ENCODE results near the gene NTM.

NTM gene

GRCh38 chr11:131481303-131481702, 110.9 kb downstream of the NTM start:
- TF ChIP-seq CTCF (IDR thresholded peaks at IDR 0.05; ENCODE audit: insufficient read depth, low read length) (no peak), REST (IDR thresholded peaks at IDR 0.05; ENCODE audit: insufficient replicate concordance, low read depth) (no peak), POLR2AphosphoS5 (IDR thresholded peaks at IDR 0.05; ENCODE audit: low read depth) (no peak), GABPA (IDR thresholded peaks at IDR 0.05; ENCODE audit: low read depth) (no peak), SPI1 (IDR thresholded peaks at IDR 0.05; ENCODE audit: borderline replicate concordance, low read depth) (no peak)
- Histone ChIP-seq H3K4me3 (replicated peaks; ENCODE audit: insufficient read depth, low read length) (no peak overlapping the region), H3K27me3 (ENCODE audit: insufficient read depth, poor library complexity, severe bottlenecking) (no peaks in the 10 kb centered on the region), H3K27ac (replicated peaks) (no peak overlapping the region)
- DNase-seq (ENCODE audit: low read depth in 1 of 2, low spot score in 1 of 2) = no peak

GRCh38 chr11:131481971-131482370, 111.6 kb downstream of the NTM start:
- Histone ChIP-seq H3K4me3 (replicated peaks; ENCODE audit: insufficient read depth, low read length) (no peak overlapping the region), H3K27me3 (ENCODE audit: insufficient read depth, poor library complexity, severe bottlenecking) (no peaks in the 10 kb centered on the region), H3K27ac (replicated peaks) (no peak overlapping the region)
- DNase-seq (ENCODE audit: low read depth in 1 of 2, low spot score in 1 of 2) = no peak
- TF ChIP-seq CTCF (IDR thresholded peaks at IDR 0.05; ENCODE audit: insufficient read depth, low read length) (no peak), REST (IDR thresholded peaks at IDR 0.05; ENCODE audit: insufficient replicate concordance, low read depth) (no peak), POLR2AphosphoS5 (IDR thresholded peaks at IDR 0.05; ENCODE audit: low read depth) (no peak), GABPA (IDR thresholded peaks at IDR 0.05; ENCODE audit: low read depth) (no peak), SPI1 (IDR thresholded peaks at IDR 0.05; ENCODE audit: borderline replicate concordance, low read depth) (no peak)

- Histone ChIP-seq H3K27ac (replicated peaks) (no peak overlapping the region), H3K27me3 (ENCODE audit: insufficient read depth, poor library complexity, severe bottlenecking) (no peaks in the 10 kb centered on the region), H3K4me3 (replicated peaks; ENCODE audit: insufficient read depth, low read length) (no peak overlapping the region)
- TF ChIP-seq GABPA (IDR thresholded peaks at IDR 0.05; ENCODE audit: low read depth) = no peak
- DNase-seq (ENCODE audit: low read depth in 1 of 2, low spot score in 1 of 2) = no peak
Observed at GRCh38 chr11:131483453-131483852, 113.0 kb downstream of the NTM start.

GRCh38 chr11:131483877-131484276, 113.5 kb downstream of the NTM start:
- TF ChIP-seq GABPA (IDR thresholded peaks at IDR 0.05; ENCODE audit: low read depth) = no peak
- no peak for TF ChIP-seq REST (IDR thresholded peaks at IDR 0.05; ENCODE audit: insufficient replicate concordance, low read depth)
- TF ChIP-seq CTCF (IDR thresholded peaks at IDR 0.05; ENCODE audit: insufficient read depth, low read length) = no peak
- no peak for TF ChIP-seq SPI1 (IDR thresholded peaks at IDR 0.05; ENCODE audit: borderline replicate concordance, low read depth)
- TF ChIP-seq POLR2AphosphoS5 (IDR thresholded peaks at IDR 0.05; ENCODE audit: low read depth) = no peak
- H3K27me3 ChIP-seq (ENCODE audit: insufficient read depth, poor library complexity, severe bottlenecking) = no peaks in the 10 kb centered on the region
- no peak overlapping the region for H3K27ac ChIP-seq (replicated peaks)
- H3K4me3 ChIP-seq (replicated peaks; ENCODE audit: insufficient read depth, low read length) = no peak overlapping the region
- no peak for DNase-seq (ENCODE audit: low read depth in 1 of 2, low spot score in 1 of 2)
